ENCODE results near the gene SLC9C1.

DNA sequence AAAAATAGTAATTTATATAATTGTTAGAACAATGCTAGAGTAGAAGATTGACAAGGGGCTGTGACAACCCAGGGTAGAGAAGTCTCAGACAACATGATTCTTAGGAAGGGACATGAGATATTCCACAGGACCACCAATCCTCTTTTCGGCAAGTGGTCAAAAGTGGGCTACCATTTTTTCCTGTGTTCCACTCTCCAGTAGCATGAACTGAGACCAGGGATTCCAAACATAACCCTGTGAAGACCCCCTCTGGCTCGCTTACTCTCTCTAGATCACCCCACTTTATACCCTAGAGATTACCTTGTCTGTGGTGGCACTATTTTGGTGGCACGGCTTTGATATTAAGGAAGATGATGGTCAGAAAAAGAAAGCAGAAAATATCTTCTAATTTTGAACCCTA lies 161.9 kb downstream of the SLC9C1 start:
- TF ChIP-seq CTCF (conservative IDR thresholded peaks at IDR 0.05; ENCODE audit: low read depth, low read length) (no peak), EZH2 (IDR thresholded peaks at IDR 0.05; ENCODE audit: borderline replicate concordance, low read depth, low read length, poor library complexity, severe bottlenecking) (no peak)

Data from A673 (cell line).